Thoracic aorta (tissue), 2 donors: ENCODE measurements around the gene ZNF211. TPM values are rescaled to one million over a fixed set of nuclear protein-coding genes. Genes with fewer than 3 reads are reported as not detected.
A peak's percentile ranks its signal among the peaks of the same experiment; 100 is the strongest.

Experiments used
- ATAC-seq: fragments of 150-250 bp; one replicate; pipeline ENCODE4 v1.8.0; 2017; ENCODE audit warnings: low read depth; ENCODE audit not compliant: insufficient number of reproducible peaks, low FRiP score
- DNase-seq: peaks from one replicate; pipeline ENCODE4 v3.0.0-alpha.2; 2020; ENCODE audit warnings: low spot score
- H3K27ac ChIP-seq, 2 donors: fragments of 200-600 bp; sonication (generic); 1 replicate in 1 of 2; 2 replicates in 1 of 2; pipeline ENCODE4 v1.5.1; 2016; ENCODE audit warnings: mild to moderate bottlenecking in 2 of 2, moderate library complexity in 2 of 2
- H3K27me3 ChIP-seq: fragments of 200-600 bp; sonication (generic); replicated peaks from 2 replicates; pipeline ENCODE4 v1.6.0; 2016; ENCODE audit warnings: mild to moderate bottlenecking; ENCODE audit not compliant: insufficient read depth
- H3K36me3 ChIP-seq: fragments of 200-600 bp; sonication (generic); one replicate; pipeline ENCODE4 v1.5.1; 2016
- H3K4me1 ChIP-seq, 2 donors: fragments of 200-600 bp; sonication (generic); 1 replicate in 1 of 2; 2 replicates in 1 of 2; pipeline versions ENCODE4 v1.5.1 to v1.6.0; 2016; ENCODE audit warnings: low read depth in 2 of 2, mild to moderate bottlenecking in 1 of 2; ENCODE audit not compliant: control insufficient read depth in 1 of 2
- H3K4me3 ChIP-seq: fragments of 200-600 bp; sonication (generic); 2 replicates; pipeline ENCODE4 v1.5.1; 2016; ENCODE audit warnings: mild to moderate bottlenecking
- H3K9me3 ChIP-seq: fragments of 200-600 bp; sonication (generic); 2 replicates; pipeline ENCODE4 v1.5.1; 2016
- total RNA-seq, 2 donors: library from RNA; depleted of rRNA; stranded (reverse); fragments of >200 nt; gene quantifications; one replicate each; pipeline versions ENCODE4 v1.1.0 to v1.2.3, GENCODE V29; 2016
- TF ChIP-seq, protein P1 (sequence below): fragments of 200-600 bp; sonication (generic); IDR thresholded peaks from one replicate; pipeline ENCODE4 v1.5.1; 2019; ENCODE audit warnings: antibody characterized with exemption

ZNF211 gene
- total RNA-seq, 2 donors from 2014 or later, result 12.5 to 15.7 TPM

- TF ChIP-seq, protein P1, sequence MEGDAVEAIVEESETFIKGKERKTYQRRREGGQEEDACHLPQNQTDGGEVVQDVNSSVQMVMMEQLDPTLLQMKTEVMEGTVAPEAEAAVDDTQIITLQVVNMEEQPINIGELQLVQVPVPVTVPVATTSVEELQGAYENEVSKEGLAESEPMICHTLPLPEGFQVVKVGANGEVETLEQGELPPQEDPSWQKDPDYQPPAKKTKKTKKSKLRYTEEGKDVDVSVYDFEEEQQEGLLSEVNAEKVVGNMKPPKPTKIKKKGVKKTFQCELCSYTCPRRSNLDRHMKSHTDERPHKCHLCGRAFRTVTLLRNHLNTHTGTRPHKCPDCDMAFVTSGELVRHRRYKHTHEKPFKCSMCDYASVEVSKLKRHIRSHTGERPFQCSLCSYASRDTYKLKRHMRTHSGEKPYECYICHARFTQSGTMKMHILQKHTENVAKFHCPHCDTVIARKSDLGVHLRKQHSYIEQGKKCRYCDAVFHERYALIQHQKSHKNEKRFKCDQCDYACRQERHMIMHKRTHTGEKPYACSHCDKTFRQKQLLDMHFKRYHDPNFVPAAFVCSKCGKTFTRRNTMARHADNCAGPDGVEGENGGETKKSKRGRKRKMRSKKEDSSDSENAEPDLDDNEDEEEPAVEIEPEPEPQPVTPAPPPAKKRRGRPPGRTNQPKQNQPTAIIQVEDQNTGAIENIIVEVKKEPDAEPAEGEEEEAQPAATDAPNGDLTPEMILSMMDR, result no peak
- no peaks in the 10 kb centered on the region for H3K4me1 ChIP-seq
- H3K36me3 ChIP-seq, result no peaks in the 10 kb centered on the region
- no peak overlapping the region for H3K4me3 ChIP-seq
- no peak overlapping the region for H3K27ac ChIP-seq
- H3K27me3 ChIP-seq, result no peaks in the 10 kb centered on the region
- H3K9me3 ChIP-seq, result no peaks in the 10 kb centered on the region
- no peak for DNase-seq
- no peak for ATAC-seq
Measured at GRCh38 chr19:57655443-57655842, 22.5 kb downstream of the ZNF211 start.

- TF ChIP-seq, protein P1, result no peak
- Histone ChIP-seq H3K4me3 (no peak overlapping the region), H3K27ac (no peak overlapping the region), H3K9me3 (no peaks in the 10 kb centered on the region), H3K27me3 (no peaks in the 10 kb centered on the region), H3K36me3 (no peaks in the 10 kb centered on the region), H3K4me1 (no peaks in the 10 kb centered on the region)
- ATAC-seq (no peak), DNase-seq (no peak)
Measured at GRCh38 chr19:57656346-57656745, 23.4 kb downstream of the ZNF211 start.

DNA sequence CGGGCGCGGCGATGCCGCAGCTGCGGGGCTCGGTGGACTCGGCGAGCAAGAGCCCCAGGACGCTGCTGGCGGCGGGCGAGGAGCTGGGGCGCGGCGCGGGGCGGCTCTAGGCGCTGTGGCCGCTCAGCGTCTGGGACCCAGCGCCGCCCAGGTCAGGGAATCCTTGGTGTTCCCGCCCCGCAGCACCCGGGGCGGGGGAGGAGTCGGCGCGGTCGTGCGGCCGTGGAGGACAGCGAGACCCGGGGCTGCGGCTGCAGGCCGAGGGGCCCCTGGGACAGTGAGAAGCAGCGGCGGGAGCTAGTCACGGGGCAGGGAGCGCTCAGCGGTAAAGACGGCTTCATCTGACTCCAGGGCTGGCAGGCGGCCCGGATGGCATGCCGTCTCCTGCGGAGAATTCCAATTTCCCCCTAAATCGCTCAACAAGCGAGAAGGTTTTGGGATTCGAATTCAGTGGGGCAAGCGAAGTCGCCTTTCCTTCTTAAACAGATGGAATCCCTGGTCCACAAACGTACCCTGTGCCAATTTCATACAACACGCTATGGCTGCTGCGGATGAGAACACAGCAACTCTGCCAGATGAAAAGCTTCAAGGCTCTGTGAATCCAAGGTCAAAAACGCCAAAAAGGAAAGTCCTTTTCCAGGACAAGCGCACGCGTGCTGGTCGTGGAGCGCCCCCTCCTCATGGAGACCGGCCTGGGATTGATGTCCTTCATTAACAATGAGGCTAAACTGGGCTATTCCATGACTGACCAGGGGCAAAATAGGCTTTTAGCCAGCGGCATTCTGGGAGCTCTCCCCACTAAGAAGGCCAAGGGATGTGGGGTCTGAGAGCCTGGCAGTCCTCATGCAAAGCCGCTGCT lies 31.5 kb downstream of the ZNF211 start:
- Histone ChIP-seq H3K36me3 (no peaks in the 10 kb centered on the region), H3K4me1 (peaks cover 4 to 5% of the 10 kb centered on the region in 2 donors), H3K27me3 (no peaks in the 10 kb centered on the region), H3K9me3 (no peaks in the 10 kb centered on the region), H3K4me3 (peak overlapping the region; percentile 72), H3K27ac (peak overlapping the region in 1 of 2 donors; percentile 14)
- TF ChIP-seq, protein P1, result no peak
- ATAC-seq, result no peak
- no peak for DNase-seq

DNA sequence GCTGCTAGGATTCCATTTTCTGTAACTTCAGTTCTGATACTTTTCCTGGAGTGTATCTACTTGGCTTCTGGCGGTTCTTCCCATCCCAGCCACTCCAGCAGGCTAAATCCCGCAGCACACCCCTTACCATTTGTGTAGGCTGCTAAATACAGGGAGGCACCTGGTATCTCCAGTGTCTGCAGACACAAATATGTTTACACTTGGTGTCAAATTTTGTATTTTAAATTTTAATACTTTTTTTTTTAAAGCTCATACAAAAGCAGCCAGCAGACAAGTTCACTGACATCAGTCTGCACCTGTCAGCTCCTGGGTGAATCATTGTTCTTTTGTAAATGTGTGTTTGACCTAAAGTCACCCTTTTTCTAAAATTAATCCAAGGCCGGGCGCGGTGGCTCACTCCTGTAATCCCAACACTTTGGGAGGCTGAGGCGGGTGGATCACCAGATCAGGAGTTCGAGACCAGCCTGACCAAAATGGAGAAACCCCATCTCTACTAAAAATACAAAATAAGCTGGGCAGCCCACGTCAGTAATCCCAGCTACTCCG lies 32.4 kb downstream of the ZNF211 start:
- H3K9me3 ChIP-seq, result no peaks in the 10 kb centered on the region
- H3K36me3 ChIP-seq, result no peaks in the 10 kb centered on the region
- H3K4me3 ChIP-seq, result no peak overlapping the region
- H3K4me1 ChIP-seq, result peaks cover 4 to 5% of the 10 kb centered on the region in 2 donors
- no peak overlapping the region for H3K27ac ChIP-seq
- TF ChIP-seq, protein P1, result no peak
- ATAC-seq (no peak), DNase-seq (no peak)
- no peaks in the 10 kb centered on the region for H3K27me3 ChIP-seq

DNA sequence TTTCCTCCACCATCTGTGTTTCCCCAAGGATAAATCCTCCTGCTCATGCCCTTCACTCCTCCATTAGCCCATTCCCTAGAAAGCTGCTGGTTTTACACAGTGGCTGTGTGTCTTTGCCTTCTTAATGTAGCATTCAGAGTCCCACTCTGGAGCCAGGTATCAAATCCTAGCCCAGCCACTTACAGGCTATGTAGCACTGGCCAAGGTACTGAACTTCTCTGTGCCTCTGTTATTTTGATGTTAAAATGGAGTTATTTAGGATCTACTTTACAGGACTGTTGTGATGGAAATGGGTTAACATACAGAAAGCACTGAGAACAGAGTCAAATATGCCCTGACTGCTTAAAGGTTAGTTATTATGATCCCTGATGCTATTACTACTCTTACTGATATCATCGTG lies 34.3 kb downstream of the ZNF211 start:
- no peaks in the 10 kb centered on the region for H3K9me3 ChIP-seq
- ATAC-seq (no peak), DNase-seq (no peak)
- H3K4me1 ChIP-seq, result peaks cover 4 to 5% of the 10 kb centered on the region in 2 donors
- no peaks in the 10 kb centered on the region for H3K36me3 ChIP-seq
- H3K27ac ChIP-seq, result no peak overlapping the region
- H3K27me3 ChIP-seq, result no peaks in the 10 kb centered on the region
- TF ChIP-seq, protein P1, result no peak
- no peak overlapping the region for H3K4me3 ChIP-seq
